H9 (cell line): ENCODE data around the gene LHFPL6. TPM values are rescaled to one million over a fixed set of nuclear protein-coding genes. Genes with fewer than 3 reads are reported as not detected.

Source experiments
- DNase-seq: peaks from one replicate; pipeline ENCODE4 v3.0.0-alpha.2; 2017
- H2AFZ ChIP-seq: one replicate; pipeline ENCODE4 v1.6.1; 2013; ENCODE audit warnings: mild to moderate bottlenecking, low read length, control low read depth, moderate library complexity
- H2AK5ac ChIP-seq: 2 replicates; pipeline ENCODE4 v1.6.1; 2013; ENCODE audit warnings: low read length, control low read depth, mixed read lengths; ENCODE audit not compliant: insufficient read length
- H2BK120ac ChIP-seq: one replicate; pipeline ENCODE4 v1.6.1; 2013; ENCODE audit warnings: low read depth, mild to moderate bottlenecking, low read length, control low read depth, inconsistent platforms; ENCODE audit not compliant: poor library complexity, severe bottlenecking
- H2BK12ac ChIP-seq: 2 replicates; pipeline ENCODE4 v1.6.1; 2013; ENCODE audit warnings: low read length, control low read depth, mixed read lengths, low read depth; ENCODE audit not compliant: insufficient read length
- H2BK15ac ChIP-seq: 2 replicates; pipeline ENCODE4 v1.6.1; 2013; ENCODE audit warnings: low read depth, low read length, control low read depth
- H2BK20ac ChIP-seq: one replicate; pipeline ENCODE4 v1.6.1; 2013; ENCODE audit warnings: low read depth, mild to moderate bottlenecking, low read length, control low read depth, inconsistent platforms; ENCODE audit not compliant: poor library complexity, severe bottlenecking
- H2BK5ac ChIP-seq: 2 replicates; pipeline ENCODE4 v1.6.1; 2013; ENCODE audit warnings: low read length, control low read depth, mixed read lengths; ENCODE audit not compliant: insufficient read length
- H3K14ac ChIP-seq: 2 replicates; pipeline ENCODE4 v1.6.1; 2013; ENCODE audit warnings: low read length, control low read depth; ENCODE audit not compliant: insufficient read depth
- H3K18ac ChIP-seq: 2 replicates; pipeline ENCODE4 v1.6.1; 2013; ENCODE audit warnings: low read depth, mild to moderate bottlenecking, mixed read lengths, low read length, control low read depth; ENCODE audit not compliant: insufficient read length
- H3K23ac ChIP-seq: 2 replicates; pipeline ENCODE4 v1.6.1; 2013; ENCODE audit warnings: low read length, control low read depth, mixed read lengths, low read depth; ENCODE audit not compliant: insufficient read length
- H3K23me2 ChIP-seq: 2 replicates; pipeline ENCODE4 v1.6.1; 2013; ENCODE audit warnings: low read depth, mild to moderate bottlenecking, mixed read lengths, low read length, control low read depth; ENCODE audit not compliant: insufficient read length, poor library complexity, severe bottlenecking
- H3K27ac ChIP-seq: 2 replicates; pipeline ENCODE4 v1.5.1; 2013; ENCODE audit warnings: low read length, control low read depth, mixed read lengths, low read depth; ENCODE audit not compliant: insufficient read length
- H3K27me3 ChIP-seq: 2 replicates; pipeline ENCODE4 v1.6.1; 2013; ENCODE audit warnings: low read length, control low read depth, inconsistent platforms; ENCODE audit not compliant: insufficient read depth
- H3K4ac ChIP-seq: 2 replicates; pipeline ENCODE4 v1.6.1; 2013; ENCODE audit warnings: low read depth, mild to moderate bottlenecking, control low read depth, inconsistent platforms, low read length, moderate library complexity
- H3K4me1 ChIP-seq: 2 replicates; pipeline ENCODE4 v1.6.1; 2013; ENCODE audit warnings: low read length, control low read depth, inconsistent platforms; ENCODE audit not compliant: insufficient read depth
- H3K4me2 ChIP-seq: 2 replicates; pipeline ENCODE4 v1.6.1; 2013; ENCODE audit warnings: low read length, control low read depth, mixed read lengths; ENCODE audit not compliant: insufficient read length, insufficient read depth
- H3K56ac ChIP-seq: 2 replicates; pipeline ENCODE4 v1.6.1; 2013; ENCODE audit warnings: low read depth, mild to moderate bottlenecking, mixed read lengths, low read length, control low read depth; ENCODE audit not compliant: insufficient read length
- H3K79me1 ChIP-seq: 2 replicates; pipeline ENCODE4 v1.6.1; 2013; ENCODE audit warnings: low read depth, mild to moderate bottlenecking, moderate library complexity, low read length, control low read depth, inconsistent platforms; ENCODE audit not compliant: insufficient read depth, poor library complexity, severe bottlenecking
- H3K79me2 ChIP-seq: 2 replicates; pipeline ENCODE4 v1.6.1; 2013; ENCODE audit warnings: low read length, control low read depth, inconsistent platforms; ENCODE audit not compliant: insufficient read depth
- H3K9ac ChIP-seq: 2 replicates; pipeline ENCODE4 v1.6.1; 2013; ENCODE audit warnings: low read length, control low read depth, mixed read lengths; ENCODE audit not compliant: insufficient read length; ENCODE audit errors: extremely low read depth
- H3K9me3 ChIP-seq: one replicate; pipeline ENCODE4 v1.6.1; 2013; ENCODE audit warnings: low read depth, low read length, inconsistent platforms; ENCODE audit not compliant: control insufficient read depth
- H3T11ph ChIP-seq: one replicate; pipeline ENCODE4 v1.6.1; 2013; ENCODE audit warnings: mild to moderate bottlenecking, low read length, control low read depth, inconsistent platforms
- H4K20me1 ChIP-seq: one replicate; pipeline ENCODE4 v1.6.1; 2013; ENCODE audit not compliant: control insufficient read depth, insufficient read length, insufficient read depth
- H4K5ac ChIP-seq: 2 replicates; pipeline ENCODE4 v1.6.1; 2013; ENCODE audit warnings: low read depth, mild to moderate bottlenecking, mixed read lengths, low read length, control low read depth; ENCODE audit not compliant: insufficient read length
- H4K8ac ChIP-seq: replicated peaks from 2 replicates; pipeline ENCODE4 v1.6.1; 2013; ENCODE audit warnings: low read length, control low read depth, mixed read lengths, low read depth; ENCODE audit not compliant: insufficient read length
- H4K91ac ChIP-seq: 2 replicates; pipeline ENCODE4 v1.6.1; 2013; ENCODE audit warnings: low read depth, mild to moderate bottlenecking, moderate library complexity, mixed read lengths, low read length, control low read depth; ENCODE audit not compliant: insufficient read length
- H3K27ac Mint-ChIP-seq, 3 experiments: 2 replicates in 2 of 3; 3 replicates in 1 of 3; pipeline ENCODE4 v1.8.0; 2020 to 2021; ENCODE audit warnings: mixed read lengths in 3 of 3, mild to moderate bottlenecking in 1 of 3, moderate library complexity in 1 of 3
- H3K27me3 Mint-ChIP-seq: 2 replicates; pipeline ENCODE4 v1.8.0; 2021; ENCODE audit warnings: low read depth, mild to moderate bottlenecking, moderate library complexity, mixed read lengths
- H3K36me3 Mint-ChIP-seq, 3 experiments: 2 replicates in 2 of 3; 3 replicates in 1 of 3; pipeline ENCODE4 v1.8.0; 2020 to 2021; ENCODE audit warnings: low read depth in 3 of 3, mixed read lengths in 3 of 3; ENCODE audit not compliant: insufficient read depth in 1 of 3
- H3K4me1 Mint-ChIP-seq, 2 experiments: 2 replicates each; pipeline ENCODE4 v1.8.0; 2020; ENCODE audit warnings: mixed read lengths in 2 of 2
- H3K4me3 Mint-ChIP-seq, 2 experiments: 2 replicates in 1 of 2; 3 replicates in 1 of 2; pipeline ENCODE4 v1.8.0; 2020 to 2021; ENCODE audit warnings: mild to moderate bottlenecking in 2 of 2, mixed read lengths in 2 of 2, moderate library complexity in 1 of 2
- H3K9me3 Mint-ChIP-seq, 2 experiments: 2 replicates in 1 of 2; 3 replicates in 1 of 2; pipeline ENCODE4 v1.8.0; 2020; ENCODE audit warnings: mild to moderate bottlenecking in 2 of 2, mixed read lengths in 2 of 2, moderate library complexity in 1 of 2
- WGBS: extraction: QIAGEN DNeasy Blood & Tissue Kit; methylation state at CpG from one replicate; pipeline ENCODE4 v1.1.7; 2013; ENCODE audit warnings: missing lambda C conversion rate, low lambda C conversion rate, mixed read lengths; ENCODE audit not compliant: insufficient read length; ENCODE audit errors: extremely low coverage; 5-methylcytosine and 5-hydroxymethylcytosine counted together
- total RNA-seq: library from RNA; stranded (reverse); gene quantifications from 2 replicates; pipeline ENCODE4 v1.2.1, GENCODE V29; 2021
- TF ChIP-seq, protein P1 (sequence below): fragments of 200-600 bp; sonication (generic); conservative IDR thresholded peaks from 3 replicates; pipeline ENCODE4 v1.8.0; 2021; ENCODE audit warnings: antibody characterized with exemption, mild to moderate bottlenecking

Gene LHFPL6
- total RNA-seq, 1 experiment from 2014 or later = 3.5 TPM

DNA sequence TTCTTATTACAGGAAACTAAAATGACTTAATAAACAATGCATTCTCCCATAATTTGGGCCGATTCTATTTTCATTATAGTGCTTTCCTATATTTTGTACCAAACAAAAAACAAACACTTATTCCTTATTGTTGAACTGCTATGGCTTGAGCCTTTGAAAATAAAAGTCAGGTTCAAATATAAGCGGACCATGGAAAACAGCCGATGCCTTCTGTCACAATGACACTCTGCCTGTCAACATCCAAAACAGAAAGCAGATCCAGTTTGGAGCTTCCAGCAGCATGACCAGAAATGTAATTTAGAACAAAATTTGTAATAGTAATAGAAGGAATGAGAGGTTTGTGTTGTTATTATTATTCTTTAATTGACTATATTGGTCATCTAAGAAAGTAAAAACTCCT is 194.5 kb downstream of the LHFPL6 start:
- no peak overlapping the region for H3K4me3 Mint-ChIP-seq
- no peak overlapping the region for H3K14ac ChIP-seq
- H3T11ph ChIP-seq = no peak overlapping the region
- H3K23ac ChIP-seq = no peak overlapping the region
- no peak overlapping the region for H2BK15ac ChIP-seq
- no peak overlapping the region for H3K27ac ChIP-seq
- H2AFZ ChIP-seq = no peak overlapping the region
- no peaks in the 10 kb centered on the region; a peak in 1 of 5 replicates for H3K9me3 Mint-ChIP-seq
- H3K79me2 ChIP-seq = no peaks in the 10 kb centered on the region
- H2BK12ac ChIP-seq = no peak overlapping the region
- no peak overlapping the region for H2AK5ac ChIP-seq
- H3K56ac ChIP-seq = no peak overlapping the region
- no peaks in the 10 kb centered on the region for H3K79me1 ChIP-seq
- no peak overlapping the region for H3K9ac ChIP-seq
- WGBS = no CpG with 5 or more reads among the region's 3 CpGs
- H2BK120ac ChIP-seq = no peak overlapping the region
- H3K27me3 Mint-ChIP-seq = peaks cover 5% of the 10 kb centered on the region; the same call in 1 of the 2 replicates
- no peak overlapping the region for H3K27ac Mint-ChIP-seq
- H4K8ac ChIP-seq = no peak overlapping the region
- H2BK5ac ChIP-seq = no peak overlapping the region
- H3K18ac ChIP-seq = no peak overlapping the region
- H3K4me2 ChIP-seq = no peak overlapping the region
- no peak overlapping the region for H2BK20ac ChIP-seq
- no peak overlapping the region for H4K5ac ChIP-seq
- TF ChIP-seq, protein P1, sequence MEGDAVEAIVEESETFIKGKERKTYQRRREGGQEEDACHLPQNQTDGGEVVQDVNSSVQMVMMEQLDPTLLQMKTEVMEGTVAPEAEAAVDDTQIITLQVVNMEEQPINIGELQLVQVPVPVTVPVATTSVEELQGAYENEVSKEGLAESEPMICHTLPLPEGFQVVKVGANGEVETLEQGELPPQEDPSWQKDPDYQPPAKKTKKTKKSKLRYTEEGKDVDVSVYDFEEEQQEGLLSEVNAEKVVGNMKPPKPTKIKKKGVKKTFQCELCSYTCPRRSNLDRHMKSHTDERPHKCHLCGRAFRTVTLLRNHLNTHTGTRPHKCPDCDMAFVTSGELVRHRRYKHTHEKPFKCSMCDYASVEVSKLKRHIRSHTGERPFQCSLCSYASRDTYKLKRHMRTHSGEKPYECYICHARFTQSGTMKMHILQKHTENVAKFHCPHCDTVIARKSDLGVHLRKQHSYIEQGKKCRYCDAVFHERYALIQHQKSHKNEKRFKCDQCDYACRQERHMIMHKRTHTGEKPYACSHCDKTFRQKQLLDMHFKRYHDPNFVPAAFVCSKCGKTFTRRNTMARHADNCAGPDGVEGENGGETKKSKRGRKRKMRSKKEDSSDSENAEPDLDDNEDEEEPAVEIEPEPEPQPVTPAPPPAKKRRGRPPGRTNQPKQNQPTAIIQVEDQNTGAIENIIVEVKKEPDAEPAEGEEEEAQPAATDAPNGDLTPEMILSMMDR = no peak
- H4K20me1 ChIP-seq = no peaks in the 10 kb centered on the region
- no peak for DNase-seq
- no peak overlapping the region for H3K4ac ChIP-seq
- H3K9me3 ChIP-seq = no peaks in the 10 kb centered on the region
- no peaks in the 10 kb centered on the region for H3K27me3 ChIP-seq
- no peaks in the 10 kb centered on the region for H3K36me3 Mint-ChIP-seq
- no peaks in the 10 kb centered on the region for H3K23me2 ChIP-seq
- no peak overlapping the region for H4K91ac ChIP-seq
- H3K4me1 ChIP-seq = peaks cover 6% of the 10 kb centered on the region; the same call in 1 of the 2 replicates
- peaks cover 38 to 47% of the 10 kb centered on the region in 2 experiments for H3K4me1 Mint-ChIP-seq
